GM12892 (cell line): Measurements from ENCODE around the gene POMGNT1.

Source experiments
- POLR2A ChIP-seq: IDR thresholded peaks from 2 replicates; pipeline ENCODE4 v1.6.1; 2011; ENCODE audit warnings: low read depth, low read length, control low read depth
- TAF1 ChIP-seq: IDR thresholded peaks from 2 replicates; pipeline ENCODE4 v1.6.1; 2011; ENCODE audit warnings: low read depth, mild to moderate bottlenecking, control low read depth, low read length, borderline replicate concordance

DNA sequence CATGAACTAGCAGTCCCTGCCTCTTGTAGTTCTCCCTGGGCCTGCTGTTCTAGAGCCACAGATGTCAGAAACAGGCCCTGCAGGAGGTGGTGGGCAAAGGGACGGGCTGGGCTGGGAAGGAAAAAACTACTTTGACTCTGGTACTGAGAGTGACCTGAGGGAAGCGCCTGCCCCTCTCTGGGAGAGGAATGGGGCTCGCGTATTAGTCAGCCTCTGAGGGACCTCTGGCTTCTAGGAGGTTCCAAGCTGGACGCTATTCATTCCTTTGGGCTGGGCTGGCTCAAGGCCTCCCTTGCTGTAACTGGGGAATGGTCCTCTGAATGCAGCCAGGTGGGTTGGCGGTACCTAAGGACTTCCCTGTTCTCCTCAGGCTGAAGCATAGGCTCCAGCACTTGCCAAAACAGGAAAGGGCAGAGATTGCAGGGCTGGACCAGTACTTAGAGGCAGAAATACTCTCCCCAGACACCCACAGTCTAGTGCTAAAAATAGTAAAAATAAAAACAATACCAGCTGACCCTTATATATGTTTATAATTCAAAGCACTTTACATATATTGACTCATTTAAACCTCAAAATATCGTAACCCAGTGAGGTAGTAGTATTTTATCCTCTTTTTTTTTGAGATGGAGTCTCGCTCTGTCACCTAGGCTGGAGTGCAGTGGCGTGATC, 7.1 kb downstream of the POMGNT1 start:
- TF ChIP-seq TAF1 (no peak), POLR2A (no peak)
